SHP77 (cell line): Measurements from ENCODE around the gene TFF2.
A peak's percentile ranks its signal among the peaks of the same experiment; 100 is the strongest.

ENCODE experiments used
- DNase-seq, 2 experiments: peaks; one replicate each; lab custom pipeline; 2025; lab: John Stamatoyannopoulos, UW

Gene TFF2

GRCh38 chr21:42305707-42306147 is 45.1 kb downstream of the TFF2 start:
- no peak for DNase-seq

GRCh38 chr21:42304556-42305454 is 46.0 kb downstream of the TFF2 start:
- no peak for DNase-seq

GRCh38 chr21:42303443-42303842 is 47.4 kb downstream of the TFF2 start:
- DNase-seq, result no peak

GRCh38 chr21:42302794-42303193 is 48.0 kb downstream of the TFF2 start:
- no peak for DNase-seq

GRCh38 chr21:42302076-42302650 is 48.6 kb downstream of the TFF2 start:
- DNase-seq, result peak in 1 of 2 experiments; percentile 30

- no peak for DNase-seq
Observed at GRCh38 chr21:42301371-42302075, 49.3 kb downstream of the TFF2 start.

- no peak for DNase-seq
Observed at GRCh38 chr21:42300956-42301355, 49.8 kb downstream of the TFF2 start.

GRCh38 chr21:42300045-42300583 is 50.7 kb downstream of the TFF2 start:
- DNase-seq, result no peak

- no peak for DNase-seq
Observed at GRCh38 chr21:42299324-42300044, 51.3 kb downstream of the TFF2 start.

GRCh38 chr21:42298657-42299056 is 52.1 kb downstream of the TFF2 start:
- DNase-seq, result no peak

GRCh38 chr21:42298237-42298636 is 52.6 kb downstream of the TFF2 start:
- DNase-seq, result no peak

GRCh38 chr21:42297377-42297776 is 53.4 kb downstream of the TFF2 start:
- no peak for DNase-seq

GRCh38 chr21:42296501-42296900 is 54.3 kb downstream of the TFF2 start:
- no peak for DNase-seq
